ENCODE results near the gene CD276.

The CD276 gene

GRCh38 chr15:73710321-73710720 lies 26.1 kb downstream of the CD276 start:
- Histone ChIP-seq H2BK120ac (ENCODE audit: insufficient read depth, low read length, poor library complexity) (no peak overlapping the region), H2BK5ac (ENCODE audit: low read depth, low read length, poor library complexity) (no peak overlapping the region), H3K9me3 (ENCODE audit: insufficient read depth, low read depth, low read length) (peaks cover 5% of the 10 kb centered on the region), H3K27ac (ENCODE audit: low read depth, low read length) (no peak overlapping the region), H4K91ac (ENCODE audit: low read depth, low read length) (no peak overlapping the region), H2AFZ (ENCODE audit: insufficient read depth, low read length, poor library complexity) (no peak overlapping the region), H3K4ac (ENCODE audit: low read depth, low read length) (no peak overlapping the region), H3K79me2 (ENCODE audit: control insufficient read depth, insufficient read depth, low read length, poor library complexity) (no peaks in the 10 kb centered on the region), H4K8ac (ENCODE audit: low read depth, low read length) (no peak overlapping the region), H4K12ac (ENCODE audit: low read depth, low read length) (no peak overlapping the region), H3K27me3 (ENCODE audit: insufficient read depth, low read length) (no peaks in the 10 kb centered on the region), H3K79me1 (ENCODE audit: low read length) (no peaks in the 10 kb centered on the region), H3K14ac (ENCODE audit: low read length) (no peak overlapping the region), H3K23ac (ENCODE audit: low read length) (no peak overlapping the region), H3K4me3 (ENCODE audit: low read depth, low read length) (no peak overlapping the region), H2AK5ac (ENCODE audit: low read length) (no peak overlapping the region), H3K9ac (ENCODE audit: low read length) (no peak overlapping the region), H3K4me1 (ENCODE audit: control insufficient read depth in 1 of 2, insufficient read depth in 2 of 2, low read length in 2 of 2) (no peaks in the 10 kb centered on the region), H3K36me3 (ENCODE audit: control insufficient read depth in 1 of 2, insufficient read depth in 2 of 2, low read length in 2 of 2) (peaks cover 69 to 85% of the 10 kb centered on the region in 2 experiments), H2BK12ac (ENCODE audit: low read length) (no peak overlapping the region), H3K18ac (ENCODE audit: low read length) (no peak overlapping the region), H3K4me2 (ENCODE audit: low read length) (no peak overlapping the region)
- no CpG with 5 or more reads among the region's 5 CpGs for WGBS (ENCODE audit: extremely low coverage, insufficient coverage, insufficient read length)
- no peak for DNase-seq

- Histone ChIP-seq H3K27ac (ENCODE audit: low read depth, low read length) (no peak overlapping the region), H2AFZ (ENCODE audit: insufficient read depth, low read length, poor library complexity) (no peak overlapping the region), H3K4me3 (ENCODE audit: low read depth, low read length) (no peak overlapping the region), H3K4me2 (ENCODE audit: low read length) (no peak overlapping the region), H4K91ac (ENCODE audit: low read depth, low read length) (no peak overlapping the region), H3K79me1 (ENCODE audit: low read length) (no peaks in the 10 kb centered on the region), H2BK12ac (ENCODE audit: low read length) (no peak overlapping the region), H3K23ac (ENCODE audit: low read length) (no peak overlapping the region), H4K12ac (ENCODE audit: low read depth, low read length) (no peak overlapping the region), H2AK5ac (ENCODE audit: low read length) (no peak overlapping the region), H2BK120ac (ENCODE audit: insufficient read depth, low read length, poor library complexity) (no peak overlapping the region), H3K79me2 (ENCODE audit: control insufficient read depth, insufficient read depth, low read length, poor library complexity) (no peaks in the 10 kb centered on the region), H3K36me3 (ENCODE audit: control insufficient read depth in 1 of 2, insufficient read depth in 2 of 2, low read length in 2 of 2) (peaks cover 64 to 77% of the 10 kb centered on the region in 2 experiments), H3K18ac (ENCODE audit: low read length) (no peak overlapping the region), H4K8ac (ENCODE audit: low read depth, low read length) (no peak overlapping the region), H3K4ac (ENCODE audit: low read depth, low read length) (no peak overlapping the region), H3K9me3 (ENCODE audit: insufficient read depth, low read depth, low read length) (peaks cover 5% of the 10 kb centered on the region), H2BK5ac (ENCODE audit: low read depth, low read length, poor library complexity) (no peak overlapping the region), H3K27me3 (ENCODE audit: insufficient read depth, low read length) (no peaks in the 10 kb centered on the region), H3K9ac (ENCODE audit: low read length) (no peak overlapping the region), H3K4me1 (ENCODE audit: control insufficient read depth in 1 of 2, insufficient read depth in 2 of 2, low read length in 2 of 2) (no peaks in the 10 kb centered on the region), H3K14ac (ENCODE audit: low read length) (no peak overlapping the region)
- no peak for DNase-seq
- no CpG with 5 or more reads among the region's 4 CpGs for WGBS (ENCODE audit: extremely low coverage, insufficient coverage, insufficient read length)
Observed at GRCh38 chr15:73711526-73711925, 27.3 kb downstream of the CD276 start.

GRCh38 chr15:73712107-73712506 lies 27.9 kb downstream of the CD276 start:
- H3K9ac ChIP-seq (ENCODE audit: low read length), result no peak overlapping the region
- no peak overlapping the region for H4K8ac ChIP-seq (ENCODE audit: low read depth, low read length)
- H2BK120ac ChIP-seq (ENCODE audit: insufficient read depth, low read length, poor library complexity), result no peak overlapping the region
- no peak overlapping the region for H3K4me2 ChIP-seq (ENCODE audit: low read length)
- H3K14ac ChIP-seq (ENCODE audit: low read length), result no peak overlapping the region
- no peak overlapping the region for H3K18ac ChIP-seq (ENCODE audit: low read length)
- no peak overlapping the region for H3K27ac ChIP-seq (ENCODE audit: low read depth, low read length)
- H3K23ac ChIP-seq (ENCODE audit: low read length), result no peak overlapping the region
- no peak overlapping the region for H2AK5ac ChIP-seq (ENCODE audit: low read length)
- H2BK5ac ChIP-seq (ENCODE audit: low read depth, low read length, poor library complexity), result no peak overlapping the region
- DNase-seq, result no peak
- no peak overlapping the region for H4K91ac ChIP-seq (ENCODE audit: low read depth, low read length)
- no peak overlapping the region for H2BK12ac ChIP-seq (ENCODE audit: low read length)
- H3K9me3 ChIP-seq (ENCODE audit: insufficient read depth, low read depth, low read length), result peaks cover 5% of the 10 kb centered on the region
- H4K12ac ChIP-seq (ENCODE audit: low read depth, low read length), result no peak overlapping the region
- H3K79me1 ChIP-seq (ENCODE audit: low read length), result no peaks in the 10 kb centered on the region
- peaks cover 59 to 72% of the 10 kb centered on the region in 2 experiments for H3K36me3 ChIP-seq (ENCODE audit: control insufficient read depth in 1 of 2, insufficient read depth in 2 of 2, low read length in 2 of 2)
- H3K4me3 ChIP-seq (ENCODE audit: low read depth, low read length), result no peak overlapping the region
- H2AFZ ChIP-seq (ENCODE audit: insufficient read depth, low read length, poor library complexity), result no peak overlapping the region
- H3K4me1 ChIP-seq (ENCODE audit: control insufficient read depth in 1 of 2, insufficient read depth in 2 of 2, low read length in 2 of 2), result no peaks in the 10 kb centered on the region
- no peaks in the 10 kb centered on the region for H3K27me3 ChIP-seq (ENCODE audit: insufficient read depth, low read length)
- no peak overlapping the region for H3K4ac ChIP-seq (ENCODE audit: low read depth, low read length)
- H3K79me2 ChIP-seq (ENCODE audit: control insufficient read depth, insufficient read depth, low read length, poor library complexity), result no peaks in the 10 kb centered on the region

GRCh38 chr15:73714695-73715301 lies 30.6 kb downstream of the CD276 start:
- H2AFZ ChIP-seq (ENCODE audit: insufficient read depth, low read length, poor library complexity), result no peak overlapping the region
- no peaks in the 10 kb centered on the region for H3K9me3 ChIP-seq (ENCODE audit: insufficient read depth, low read depth, low read length)
- no peak overlapping the region for H3K14ac ChIP-seq (ENCODE audit: low read length)
- no peaks in the 10 kb centered on the region for H3K79me1 ChIP-seq (ENCODE audit: low read length)
- WGBS (ENCODE audit: extremely low coverage, insufficient coverage, insufficient read length), result no CpG with 5 or more reads among the region's 5 CpGs
- no peak overlapping the region for H2BK12ac ChIP-seq (ENCODE audit: low read length)
- no peak overlapping the region for H3K23ac ChIP-seq (ENCODE audit: low read length)
- H3K27me3 ChIP-seq (ENCODE audit: insufficient read depth, low read length), result no peaks in the 10 kb centered on the region
- H3K4me3 ChIP-seq (ENCODE audit: low read depth, low read length), result no peak overlapping the region
- no peak for DNase-seq
- H3K27ac ChIP-seq (ENCODE audit: low read depth, low read length), result no peak overlapping the region
- no peak overlapping the region for H4K8ac ChIP-seq (ENCODE audit: low read depth, low read length)
- no peak overlapping the region for H2AK5ac ChIP-seq (ENCODE audit: low read length)
- H2BK5ac ChIP-seq (ENCODE audit: low read depth, low read length, poor library complexity), result no peak overlapping the region
- no peak overlapping the region for H3K18ac ChIP-seq (ENCODE audit: low read length)
- no peak overlapping the region for H3K4ac ChIP-seq (ENCODE audit: low read depth, low read length)
- H3K36me3 ChIP-seq (ENCODE audit: control insufficient read depth in 1 of 2, insufficient read depth in 2 of 2, low read length in 2 of 2), result peaks cover 33 to 45% of the 10 kb centered on the region in 2 experiments
- no peak overlapping the region for H4K12ac ChIP-seq (ENCODE audit: low read depth, low read length)
- no peak overlapping the region for H4K91ac ChIP-seq (ENCODE audit: low read depth, low read length)
- no peaks in the 10 kb centered on the region for H3K79me2 ChIP-seq (ENCODE audit: control insufficient read depth, insufficient read depth, low read length, poor library complexity)
- no peaks in the 10 kb centered on the region for H3K4me1 ChIP-seq (ENCODE audit: control insufficient read depth in 1 of 2, insufficient read depth in 2 of 2, low read length in 2 of 2)
- H3K9ac ChIP-seq (ENCODE audit: low read length), result no peak overlapping the region
- no peak overlapping the region for H3K4me2 ChIP-seq (ENCODE audit: low read length)
- H2BK120ac ChIP-seq (ENCODE audit: insufficient read depth, low read length, poor library complexity), result no peak overlapping the region
